ENCODE data around the gene TPI1.

Gene TPI1

GRCh38 chr12:6828781-6829535 lies 38.4 kb upstream of the TPI1 start:
- no peak for DNase-seq (ENCODE audit: low read depth)

DNA sequence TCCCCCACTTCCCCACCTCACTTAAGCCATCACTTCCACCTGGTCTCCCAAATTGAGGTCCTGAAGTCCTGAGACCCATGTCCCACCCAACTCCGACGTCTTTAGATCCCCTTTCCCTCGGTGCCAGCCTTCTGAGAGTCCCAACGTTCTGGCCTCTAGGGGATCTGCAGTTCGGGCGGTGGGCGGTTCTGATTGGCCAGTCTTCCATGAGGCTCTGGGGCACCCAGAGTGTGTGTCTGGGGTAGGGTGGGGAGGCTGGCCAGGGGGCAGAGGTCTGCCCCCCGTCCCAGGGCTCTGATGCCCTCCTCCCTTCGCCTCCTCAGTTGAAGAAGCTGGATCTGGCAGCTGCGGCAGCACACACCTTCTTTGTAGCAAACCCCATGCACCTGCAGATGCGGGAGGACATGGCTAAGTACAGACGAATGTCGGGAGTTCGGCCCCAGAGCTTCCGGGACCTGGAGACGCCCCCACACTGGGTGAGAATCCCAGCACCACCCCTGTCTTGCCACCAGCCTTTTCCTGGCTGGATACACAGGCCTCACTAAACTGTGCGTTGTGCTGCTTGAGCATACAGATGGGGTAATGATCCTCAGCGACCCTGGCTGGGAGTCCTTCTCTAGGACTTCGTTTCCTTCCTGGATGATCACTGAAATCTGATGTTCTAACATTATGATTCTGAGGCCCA lies 37.7 kb upstream of the TPI1 start:
- no peak for DNase-seq (ENCODE audit: low read depth)

DNA sequence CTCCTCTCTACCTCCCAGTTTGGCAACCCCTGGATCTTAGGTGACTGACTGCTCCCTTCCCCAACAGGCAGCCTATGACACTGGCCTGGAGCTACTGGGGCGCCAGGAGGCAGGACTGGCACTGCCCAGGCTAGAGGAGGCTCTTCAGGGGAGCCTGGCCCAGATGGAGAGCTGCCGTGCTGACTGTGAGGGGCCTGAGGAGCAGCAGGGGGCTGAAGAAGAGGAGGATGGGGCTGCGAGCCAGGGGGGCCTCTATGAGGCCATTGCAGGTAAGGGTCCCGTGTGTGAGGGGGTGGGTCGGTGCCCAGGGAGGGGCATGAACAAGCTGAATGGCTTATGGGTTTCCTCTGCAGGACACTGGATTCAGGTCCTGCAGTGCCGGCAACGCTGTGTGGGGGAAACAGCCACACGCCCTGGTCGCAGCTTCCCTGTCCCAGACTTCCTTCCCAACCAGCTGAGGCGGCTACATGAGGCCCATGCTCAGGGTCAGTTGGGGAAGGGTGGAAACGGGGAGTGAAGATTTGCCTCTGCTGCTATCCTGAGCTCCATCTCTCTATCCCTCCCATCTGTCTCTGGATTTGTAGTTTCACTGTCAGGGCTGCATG lies 36.9 kb upstream of the TPI1 start:
- no peak for DNase-seq (ENCODE audit: low read depth)

DNA sequence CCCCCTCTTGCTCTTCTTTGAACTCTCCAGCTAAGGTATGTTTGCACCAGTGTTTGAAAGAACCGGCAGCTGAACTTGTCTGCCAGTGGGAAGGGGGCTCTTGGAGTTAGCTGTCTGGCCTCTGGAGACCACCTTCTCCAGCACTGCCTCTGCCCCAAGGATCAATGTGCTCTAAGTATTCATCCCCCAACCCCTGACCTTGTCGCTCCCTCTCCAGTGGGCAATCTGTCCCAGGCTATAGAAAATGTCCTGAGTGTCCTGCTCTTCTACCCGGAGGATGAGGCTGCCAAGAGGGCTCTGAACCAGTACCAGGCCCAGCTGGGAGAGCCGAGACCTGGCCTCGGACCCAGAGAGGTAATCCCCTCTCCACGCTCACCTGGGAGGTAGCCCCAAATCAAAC lies 36.3 kb upstream of the TPI1 start:
- DNase-seq (ENCODE audit: low read depth): no peak

GRCh38 chr12:6831450-6831995 lies 35.8 kb upstream of the TPI1 start:
- DNase-seq (ENCODE audit: low read depth): no peak

DNA sequence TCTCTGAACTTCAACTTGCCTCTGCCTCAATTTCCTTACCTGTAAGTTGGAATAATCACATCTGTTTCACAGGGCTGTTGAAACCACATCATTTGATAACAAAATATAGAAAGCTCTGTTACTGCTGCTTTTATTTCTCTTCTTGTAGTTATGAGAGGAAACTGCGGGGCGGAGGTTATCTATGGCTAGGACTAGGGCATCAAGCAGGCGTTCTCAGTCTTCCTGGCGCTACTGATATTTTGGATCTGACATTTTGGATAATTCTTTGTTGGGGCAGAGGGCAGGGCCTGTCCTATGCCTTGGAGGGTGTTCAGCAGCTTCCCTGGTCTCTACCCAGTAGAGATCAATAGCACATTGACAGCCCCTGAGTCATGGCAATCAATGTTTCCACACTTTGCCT lies 35.2 kb upstream of the TPI1 start:
- no peak for DNase-seq (ENCODE audit: low read depth)

DNA sequence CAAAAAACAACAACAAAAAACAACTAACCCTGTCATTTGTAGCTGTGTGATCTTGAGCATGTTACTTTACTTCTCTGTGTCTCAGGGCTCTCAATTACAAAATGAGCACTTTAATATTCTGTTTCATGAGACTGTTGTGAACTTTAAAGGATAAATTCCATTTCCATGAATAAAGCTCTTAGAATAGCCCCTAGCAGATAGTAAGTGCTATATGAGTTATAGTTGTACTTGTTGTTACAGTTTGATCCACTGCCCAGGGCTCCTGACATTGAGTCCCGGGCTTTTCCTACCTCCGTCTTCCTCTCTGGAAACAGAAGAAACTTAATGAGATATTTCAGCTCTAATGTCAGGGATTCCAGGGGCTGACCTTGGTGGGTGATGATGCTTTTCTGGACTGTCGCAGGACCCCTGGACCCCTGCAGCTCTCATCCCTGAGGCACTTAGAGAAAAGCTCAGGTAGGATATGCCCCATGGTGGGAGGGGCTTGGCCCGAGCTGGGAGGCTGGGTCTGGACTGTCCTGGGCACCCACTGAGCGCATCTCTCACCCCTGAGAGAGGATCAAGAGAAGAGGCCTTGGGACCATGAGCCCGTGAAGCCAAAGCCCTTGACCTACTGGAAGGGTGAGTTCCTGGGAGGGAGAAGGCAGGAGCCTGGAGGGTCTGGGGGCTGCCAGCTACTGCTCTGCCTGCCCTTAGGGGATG lies 34.0 kb upstream of the TPI1 start:
- DNase-seq (ENCODE audit: low read depth): no peak

GRCh38 chr12:6834254-6834653 lies 33.1 kb upstream of the TPI1 start:
- no peak for DNase-seq (ENCODE audit: low read depth)

GRCh38 chr12:6834873-6835272 lies 32.5 kb upstream of the TPI1 start:
- no peak for DNase-seq (ENCODE audit: low read depth)

DNA sequence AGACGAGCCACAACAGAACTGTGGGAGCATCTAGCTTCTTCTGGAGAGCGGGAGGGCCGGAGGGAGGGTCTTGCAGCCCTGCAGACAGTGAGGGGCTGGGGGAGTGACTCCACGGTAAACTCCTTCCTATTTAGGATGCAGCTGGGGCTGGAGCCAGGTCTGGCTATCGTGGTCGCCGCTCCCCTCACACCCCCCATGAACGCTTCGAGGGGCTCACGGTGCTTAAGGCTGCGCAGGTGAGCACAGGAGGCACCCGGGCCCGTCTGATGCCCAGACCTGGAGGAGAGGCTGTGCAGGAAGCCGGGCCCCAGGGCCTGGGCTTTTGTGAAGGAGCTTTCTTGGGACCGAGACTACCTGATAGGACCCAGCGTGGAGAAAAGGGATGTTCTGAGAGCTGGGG lies 30.5 kb upstream of the TPI1 start:
- DNase-seq (ENCODE audit: low read depth): no peak

DNA sequence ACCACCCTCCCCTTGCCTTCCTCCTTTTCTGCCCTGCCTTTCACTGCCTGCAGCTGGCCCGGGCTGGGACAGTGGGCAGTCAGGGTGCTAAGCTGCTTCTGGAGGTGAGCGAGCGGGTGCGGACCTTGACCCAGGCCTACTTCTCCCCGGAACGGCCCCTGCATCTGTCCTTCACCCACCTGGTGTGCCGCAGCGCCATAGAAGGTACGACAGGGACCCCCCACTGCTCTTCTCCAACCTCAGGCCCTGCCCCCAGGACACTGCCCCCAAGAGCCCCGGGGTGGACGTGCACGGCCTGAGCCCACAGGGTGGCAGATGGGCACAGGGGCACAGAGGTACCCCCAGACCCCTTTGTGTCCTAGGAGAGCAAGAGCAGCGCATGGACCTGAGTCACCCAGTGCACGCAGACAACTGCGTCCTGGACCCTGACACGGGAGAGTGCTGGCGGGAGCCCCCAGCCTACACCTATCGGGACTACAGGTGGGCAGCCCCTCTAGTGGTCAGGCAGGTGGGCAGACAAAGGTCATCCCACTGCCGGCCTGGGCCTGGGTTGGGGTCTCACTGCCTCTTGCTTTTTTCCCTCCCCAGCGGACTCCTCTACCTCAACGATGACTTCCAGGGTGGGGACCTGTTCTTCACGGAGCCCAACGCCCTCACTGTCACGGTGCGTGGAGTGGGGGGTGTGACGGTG lies 29.8 kb upstream of the TPI1 start:
- no peak for DNase-seq (ENCODE audit: low read depth)

- DNase-seq (ENCODE audit: low read depth): no peak
Measured at GRCh38 chr12:6838854-6839253, 28.5 kb upstream of the TPI1 start.

- no peak for DNase-seq (ENCODE audit: low read depth)
Measured at GRCh38 chr12:6839482-6840201, 27.7 kb upstream of the TPI1 start.

DNA sequence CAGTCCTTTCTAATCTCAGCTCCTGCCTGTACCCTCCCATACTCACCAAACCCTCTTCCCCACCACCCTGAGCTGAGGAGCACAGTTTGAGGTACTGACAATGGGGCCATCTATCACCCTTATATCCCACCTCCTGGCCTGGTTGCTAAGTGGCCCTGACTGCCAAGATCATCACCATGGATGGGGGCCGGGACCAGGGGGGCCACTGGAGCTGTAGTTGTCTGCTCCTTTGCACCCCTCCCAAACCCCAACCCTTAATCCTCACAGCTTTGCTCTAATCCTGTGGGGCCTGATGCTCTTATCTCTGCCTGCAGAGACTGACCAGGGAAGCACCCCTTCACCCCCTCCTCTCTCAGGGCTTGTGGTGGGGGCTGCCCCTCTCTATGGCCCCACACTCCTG lies 27.0 kb upstream of the TPI1 start:
- no peak for DNase-seq (ENCODE audit: low read depth)

DNA sequence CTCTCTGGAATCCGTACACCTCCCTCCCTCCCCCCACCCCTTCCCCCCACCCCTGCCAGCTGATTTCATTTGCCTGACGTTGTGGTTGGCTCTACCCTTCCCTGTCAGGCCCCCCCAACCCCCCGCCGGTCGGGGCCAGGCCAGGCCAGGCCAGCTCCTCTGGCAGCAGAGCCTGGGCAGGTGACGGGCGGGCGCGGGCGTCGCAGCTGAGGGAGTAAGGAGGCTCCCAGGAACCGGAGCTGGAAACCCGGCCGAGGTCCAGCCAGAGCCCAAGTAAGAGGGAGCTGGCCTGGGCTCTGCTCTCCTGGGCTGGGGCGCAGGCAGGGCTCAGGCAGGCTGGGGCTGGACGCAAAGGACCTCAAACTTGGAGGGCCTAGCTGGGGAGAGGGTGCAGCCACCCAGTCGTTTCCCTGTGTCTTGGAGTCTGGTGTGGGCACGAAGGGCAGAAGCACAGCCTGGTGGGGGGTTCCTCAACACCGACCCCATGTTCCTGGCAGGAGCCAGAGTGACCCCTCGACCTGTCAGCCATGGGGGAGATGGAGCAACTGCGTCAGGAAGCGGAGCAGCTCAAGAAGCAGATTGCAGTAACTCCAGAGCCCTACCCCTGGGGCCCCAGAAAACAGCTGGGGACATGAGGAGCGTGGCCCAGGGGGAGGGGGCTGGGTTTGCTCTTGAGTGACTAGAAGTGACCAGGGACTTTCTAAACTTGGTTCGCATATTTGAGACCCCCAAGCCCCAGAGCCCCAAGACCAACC lies 26.4 kb upstream of the TPI1 start, which contains the start of gene GNB3:
TSS of gene GNB3 (plus strand) at position 165 of the 755 bp plus-strand sequence. CDS start at position 528, 363 bp downstream.
- no peak for DNase-seq (ENCODE audit: low read depth)

- DNase-seq (ENCODE audit: low read depth): no peak
Measured at GRCh38 chr12:6842075-6842474, 25.3 kb upstream of the TPI1 start.

DNA sequence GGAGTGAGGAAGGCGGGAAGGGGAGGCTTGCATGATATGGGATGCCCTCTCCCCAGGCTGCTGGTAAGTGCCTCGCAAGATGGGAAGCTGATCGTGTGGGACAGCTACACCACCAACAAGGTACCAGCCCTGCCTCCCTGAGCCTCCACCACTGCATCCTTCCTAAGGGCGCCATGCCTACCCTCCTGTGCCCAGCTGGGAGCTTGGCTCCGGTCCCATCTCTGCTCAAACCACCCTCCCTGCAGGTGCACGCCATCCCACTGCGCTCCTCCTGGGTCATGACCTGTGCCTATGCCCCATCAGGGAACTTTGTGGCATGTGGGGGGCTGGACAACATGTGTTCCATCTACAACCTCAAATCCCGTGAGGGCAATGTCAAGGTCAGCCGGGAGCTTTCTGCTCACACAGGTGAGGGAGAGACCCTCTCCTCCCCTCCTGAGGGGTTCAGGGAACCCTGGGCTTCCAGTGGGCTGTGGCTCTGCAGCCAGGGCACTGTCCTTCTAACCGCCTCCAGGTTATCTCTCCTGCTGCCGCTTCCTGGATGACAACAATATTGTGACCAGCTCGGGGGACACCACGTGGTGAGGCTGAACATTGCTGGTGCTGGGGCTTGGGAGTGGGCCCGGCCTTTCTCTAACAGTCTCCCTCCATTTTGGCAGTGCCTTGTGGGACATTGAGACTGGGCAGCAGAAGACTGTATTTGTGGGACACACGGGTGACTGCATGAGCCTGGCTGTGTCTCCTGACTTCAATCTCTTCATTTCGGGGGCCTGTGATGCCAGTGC lies 24.0 kb upstream of the TPI1 start:
- no peak for DNase-seq (ENCODE audit: low read depth)

DNA sequence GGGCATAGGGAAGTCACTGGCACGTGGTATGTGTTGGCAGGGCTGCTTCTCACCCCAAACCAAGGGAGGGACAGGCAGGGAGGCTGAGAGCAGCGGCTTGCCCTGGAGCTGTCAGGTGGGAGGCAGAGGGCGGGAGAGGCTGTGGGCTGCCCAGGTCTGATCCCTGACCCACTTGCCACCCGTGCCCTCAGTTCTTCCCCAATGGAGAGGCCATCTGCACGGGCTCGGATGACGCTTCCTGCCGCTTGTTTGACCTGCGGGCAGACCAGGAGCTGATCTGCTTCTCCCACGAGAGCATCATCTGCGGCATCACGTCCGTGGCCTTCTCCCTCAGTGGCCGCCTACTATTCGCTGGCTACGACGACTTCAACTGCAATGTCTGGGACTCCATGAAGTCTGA lies 21.9 kb upstream of the TPI1 start:
- DNase-seq (ENCODE audit: low read depth): no peak

GRCh38 chr12:6846316-6846869 lies 20.9 kb upstream of the TPI1 start:
- no peak for DNase-seq (ENCODE audit: low read depth)

Measured in HS-5 (cell line).